Activated T-cell treated with anti-CD3 and anti-CD28 coated beads, Interleukin-2, amount 50 U/mL, for 72 hours (primary cell): ENCODE results near the gene HNRNPDL. TPM values are rescaled to one million over a fixed set of nuclear protein-coding genes. Genes with fewer than 3 reads are reported as not detected.
"Not testable (repeated sequence)": the region's sequence is repeated elsewhere in the genome, so short reads cannot be mapped to it uniquely, and the experiment has no call there.

Experiments used
- ATAC-seq, 2 donors: fragments of 150-1000 bp; cut with Tn5 transposase; replicated peaks in 1 of 2; 2 replicates each; pipeline ENCODE4 v1.10.0; 2021; ENCODE audit warnings: moderate library complexity in 2 of 2, mild to moderate bottlenecking in 1 of 2
- DNase-seq, 2 donors: peaks; one replicate each; pipeline ENCODE4 v3.0.0; 2021 to 2022; ENCODE audit warnings: mixed read lengths in 1 of 2
- H3K27ac Mint-ChIP-seq: one replicate; pipeline ENCODE4 v1.8.0; 2022; ENCODE audit warnings: mild to moderate bottlenecking, moderate library complexity, mixed read lengths
- H3K27me3 Mint-ChIP-seq: one replicate; pipeline ENCODE4 v1.8.0; 2022; ENCODE audit warnings: low read depth, mixed read lengths
- H3K36me3 Mint-ChIP-seq, 2 donors: one replicate each; pipeline ENCODE4 v1.8.0; 2022; ENCODE audit warnings: mixed read lengths in 2 of 2, mild to moderate bottlenecking in 1 of 2; ENCODE audit not compliant: insufficient read depth in 2 of 2
- H3K4me1 Mint-ChIP-seq: one replicate; pipeline ENCODE4 v1.8.0; 2022; ENCODE audit warnings: low read depth, mixed read lengths
- H3K4me3 Mint-ChIP-seq, 2 donors: one replicate each; pipeline ENCODE4 v1.8.0; 2022; ENCODE audit warnings: mild to moderate bottlenecking in 2 of 2, mixed read lengths in 2 of 2, moderate library complexity in 2 of 2
- H3K9me3 Mint-ChIP-seq, 2 donors: one replicate each; pipeline ENCODE4 v1.8.0; 2022; ENCODE audit warnings: mixed read lengths in 2 of 2
- total RNA-seq, 2 donors: library from RNA; stranded (reverse); gene quantifications; one replicate each; pipeline ENCODE4 v1.2.3, GENCODE V29; 2022

HNRNPDL gene
- total RNA-seq, 2 donors from 2014 or later: 222 to 262 TPM

- H3K4me3 Mint-ChIP-seq: no peak overlapping the region
- no peaks in the 10 kb centered on the region for H3K9me3 Mint-ChIP-seq
- no peak for DNase-seq
- no peak overlapping the region for H3K27ac Mint-ChIP-seq
- no peak for ATAC-seq
- no peaks in the 10 kb centered on the region for H3K4me1 Mint-ChIP-seq
- no peaks in the 10 kb centered on the region for H3K36me3 Mint-ChIP-seq
- H3K27me3 Mint-ChIP-seq: no peaks in the 10 kb centered on the region
Measured at GRCh38 chr4:82398263-82398662, 32.0 kb downstream of the HNRNPDL start.

- no peak overlapping the region for H3K27ac Mint-ChIP-seq
- DNase-seq (no peak), ATAC-seq (no peak)
- no peaks in the 10 kb centered on the region for H3K27me3 Mint-ChIP-seq
- H3K36me3 Mint-ChIP-seq: no peaks in the 10 kb centered on the region
- no peak overlapping the region for H3K4me3 Mint-ChIP-seq
- H3K4me1 Mint-ChIP-seq: no peaks in the 10 kb centered on the region
- H3K9me3 Mint-ChIP-seq: no peaks in the 10 kb centered on the region
Measured at GRCh38 chr4:82397527-82397926, 32.7 kb downstream of the HNRNPDL start.

- Mint-ChIP-seq H3K4me3 (no peak overlapping the region), H3K36me3 (no peaks in the 10 kb centered on the region), H3K4me1 (no peaks in the 10 kb centered on the region), H3K27me3 (no peaks in the 10 kb centered on the region), H3K9me3 (no peaks in the 10 kb centered on the region), H3K27ac (peak overlapping the region; percentile 25)
- no peak for DNase-seq
- no peak for ATAC-seq
Measured at GRCh38 chr4:82394896-82395295, 35.4 kb downstream of the HNRNPDL start.

GRCh38 chr4:82390061-82390460, 40.2 kb downstream of the HNRNPDL start:
- H3K4me3 Mint-ChIP-seq, H3K36me3 Mint-ChIP-seq, H3K27me3 Mint-ChIP-seq, DNase-seq, H3K9me3 Mint-ChIP-seq, ATAC-seq, H3K4me1 Mint-ChIP-seq, H3K27ac Mint-ChIP-seq: not testable (repeated sequence)

GRCh38 chr4:82388405-82388804, 41.9 kb downstream of the HNRNPDL start:
- Mint-ChIP-seq H3K9me3 (no peaks in the 10 kb centered on the region), H3K4me3 (no peak overlapping the region), H3K4me1 (no peaks in the 10 kb centered on the region), H3K36me3 (no peaks in the 10 kb centered on the region), H3K27me3 (no peaks in the 10 kb centered on the region), H3K27ac (no peak overlapping the region)
- no peak for ATAC-seq
- no peak for DNase-seq

- not testable (repeated sequence) for H3K9me3 Mint-ChIP-seq, ATAC-seq, H3K36me3 Mint-ChIP-seq, H3K27me3 Mint-ChIP-seq, H3K27ac Mint-ChIP-seq, H3K4me1 Mint-ChIP-seq, DNase-seq, H3K4me3 Mint-ChIP-seq
Measured at GRCh38 chr4:82386312-82386711, 44.0 kb downstream of the HNRNPDL start.

GRCh38 chr4:82382751-82383150, 47.5 kb downstream of the HNRNPDL start:
- Mint-ChIP-seq H3K27ac (no peak overlapping the region), H3K4me1 (peaks cover 3% of the 10 kb centered on the region), H3K36me3 (peaks cover under 1 to 1% of the 10 kb centered on the region in 2 donors), H3K27me3 (no peaks in the 10 kb centered on the region), H3K9me3 (peaks cover 0 to under 1% of the 10 kb centered on the region in 2 donors), H3K4me3 (no peak overlapping the region)
- no peak for ATAC-seq
- no peak for DNase-seq

- peaks cover 0 to 2% of the 10 kb centered on the region in 2 donors for H3K9me3 Mint-ChIP-seq
- ATAC-seq (peak; percentile 62 to 78), DNase-seq (no peak)
- H3K4me3 Mint-ChIP-seq: no peak overlapping the region
- peaks cover 6% of the 10 kb centered on the region for H3K4me1 Mint-ChIP-seq
- no peaks in the 10 kb centered on the region for H3K27me3 Mint-ChIP-seq
- no peak overlapping the region for H3K27ac Mint-ChIP-seq
- peaks cover 2% of the 10 kb centered on the region in 2 donors for H3K36me3 Mint-ChIP-seq
Measured at GRCh38 chr4:82381661-82382296, 48.5 kb downstream of the HNRNPDL start.

- no peaks in the 10 kb centered on the region for H3K27me3 Mint-ChIP-seq
- ATAC-seq: no peak
- DNase-seq: no peak
- peaks cover 4 to 6% of the 10 kb centered on the region in 2 donors for H3K36me3 Mint-ChIP-seq
- peaks cover 0 to 2% of the 10 kb centered on the region in 2 donors for H3K9me3 Mint-ChIP-seq
- peaks cover 11% of the 10 kb centered on the region for H3K4me1 Mint-ChIP-seq
- H3K4me3 Mint-ChIP-seq: no peak overlapping the region
- no peak overlapping the region for H3K27ac Mint-ChIP-seq
Measured at GRCh38 chr4:82381235-82381634, 49.0 kb downstream of the HNRNPDL start.

- H3K4me3 Mint-ChIP-seq: no peak overlapping the region
- DNase-seq (no peak), ATAC-seq (no peak)
- no peaks in the 10 kb centered on the region for H3K27me3 Mint-ChIP-seq
- peaks cover 0 to 2% of the 10 kb centered on the region in 2 donors for H3K9me3 Mint-ChIP-seq
- H3K4me1 Mint-ChIP-seq: peaks cover 15% of the 10 kb centered on the region
- H3K36me3 Mint-ChIP-seq: peaks cover 4 to 6% of the 10 kb centered on the region in 2 donors
- no peak overlapping the region for H3K27ac Mint-ChIP-seq
Measured at GRCh38 chr4:82380831-82381230, 49.4 kb downstream of the HNRNPDL start.

GRCh38 chr4:82380344-82380743, 49.9 kb downstream of the HNRNPDL start:
- Mint-ChIP-seq H3K27me3 (no peaks in the 10 kb centered on the region), H3K36me3 (peaks cover 4 to 6% of the 10 kb centered on the region in 2 donors), H3K27ac (no peak overlapping the region), H3K4me1 (peaks cover 20% of the 10 kb centered on the region), H3K4me3 (no peak overlapping the region), H3K9me3 (peaks cover 0 to 2% of the 10 kb centered on the region in 2 donors)
- DNase-seq: no peak
- ATAC-seq: no peak

GRCh38 chr4:82376109-82376508, 54.2 kb downstream of the HNRNPDL start:
- H3K27ac Mint-ChIP-seq: no peak overlapping the region
- peaks cover 0 to 2% of the 10 kb centered on the region in 2 donors for H3K9me3 Mint-ChIP-seq
- H3K4me3 Mint-ChIP-seq: peak overlapping the region; percentile 93 to 96
- H3K4me1 Mint-ChIP-seq: peaks cover 28% of the 10 kb centered on the region
- DNase-seq: no peak
- peaks cover 25 to 32% of the 10 kb centered on the region in 2 donors for H3K36me3 Mint-ChIP-seq
- no peak for ATAC-seq
- H3K27me3 Mint-ChIP-seq: no peaks in the 10 kb centered on the region

- Mint-ChIP-seq H3K4me1 (peaks cover 49% of the 10 kb centered on the region), H3K27me3 (no peaks in the 10 kb centered on the region), H3K36me3 (peaks cover 25 to 52% of the 10 kb centered on the region in 2 donors), H3K4me3 (peak within 1 kb of the TSS; percentile 93 to 96), H3K9me3 (peaks cover 0 to 2% of the 10 kb centered on the region in 2 donors), H3K27ac (peak within 1 kb of the TSS; percentile 98)
- ATAC-seq (peak; percentile 92), DNase-seq (peak; percentile 94 to 97)
Measured at GRCh38 chr4:82373816-82374625, 56.2 kb downstream of the HNRNPDL start, which contains the start of gene HNRNPD. HNRNPD (minus strand) TSS chr4:82373991; CDS start chr4:82373678, 313 bp downstream.
